ENCODE measurements around the gene PDGFD. TPM values are rescaled to one million over a fixed set of nuclear protein-coding genes. Genes with fewer than 3 reads are reported as not detected.

PDGFD gene
- total RNA-seq, 1 donor from 2014 or later: 0.96 TPM

DNA sequence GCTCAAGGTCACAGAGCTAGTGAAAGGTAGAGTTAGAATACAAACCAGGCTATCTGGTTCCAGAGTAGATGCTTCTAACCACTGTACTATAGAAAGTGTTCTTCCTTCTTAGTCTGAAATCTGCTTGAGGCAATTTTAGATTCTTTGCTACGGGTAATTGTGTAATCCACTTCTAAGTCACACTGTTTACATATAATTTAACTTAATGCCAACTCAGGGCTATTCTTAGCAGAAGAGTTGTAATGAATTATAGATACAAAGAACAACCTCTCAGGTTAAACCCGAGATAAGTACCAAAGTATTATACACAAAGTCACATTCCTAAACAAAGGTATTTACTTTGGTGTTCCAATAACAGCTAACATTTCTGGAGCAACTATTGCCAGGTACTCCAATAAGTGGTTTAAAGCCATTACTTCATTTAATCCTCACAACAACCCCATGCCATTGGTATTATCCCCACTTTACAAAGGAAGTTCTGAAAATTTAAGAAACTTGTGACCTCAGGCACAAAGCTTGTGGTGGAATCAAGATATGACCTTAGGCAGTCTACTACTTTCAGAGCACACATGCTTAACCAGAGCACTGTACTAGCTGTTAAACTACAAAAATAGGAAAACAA is 158.6 kb downstream of the PDGFD start:
- ATAC-seq: no peak

DNA sequence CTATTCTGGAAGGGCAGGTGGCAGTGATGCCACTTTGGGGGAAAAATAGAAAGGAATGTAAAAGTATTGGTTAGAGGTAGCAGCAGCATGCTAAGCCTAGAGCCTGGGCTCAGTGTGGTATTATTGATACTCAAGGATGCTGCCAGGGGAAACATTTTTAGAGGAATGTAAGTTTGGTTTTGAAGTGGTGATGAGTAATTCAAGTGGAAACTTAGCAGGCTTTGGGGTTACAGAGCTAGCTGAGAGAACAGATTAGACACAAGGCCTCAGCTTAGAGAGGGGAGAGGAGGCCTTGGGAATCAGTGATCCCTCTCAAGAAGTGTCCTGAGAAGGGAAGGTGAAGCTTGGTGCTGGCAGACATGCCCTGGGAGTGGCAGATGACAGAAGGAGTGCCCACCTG is 160.5 kb downstream of the PDGFD start:
- DNase-seq (ENCODE audit: low spot score): no peak
- no peak for ATAC-seq

More for the DNA sequence above, 158.6 kb downstream of the PDGFD start:
- no peak for DNase-seq (ENCODE audit: low spot score)

- ATAC-seq (no peak), DNase-seq (ENCODE audit: low spot score) (no peak)
Observed at GRCh38 chr11:104001561-104002056, 162.3 kb downstream of the PDGFD start.

- ATAC-seq: no peak
Observed at GRCh38 chr11:104000798-104001197, 163.1 kb downstream of the PDGFD start.

GRCh38 chr11:103998826-103999508 is 165.0 kb downstream of the PDGFD start:
- ATAC-seq: no peak
- no peak for DNase-seq (ENCODE audit: low spot score)

More at GRCh38 chr11:104000798-104001197, 163.1 kb downstream of the PDGFD start:
- DNase-seq (ENCODE audit: low spot score): no peak

DNA sequence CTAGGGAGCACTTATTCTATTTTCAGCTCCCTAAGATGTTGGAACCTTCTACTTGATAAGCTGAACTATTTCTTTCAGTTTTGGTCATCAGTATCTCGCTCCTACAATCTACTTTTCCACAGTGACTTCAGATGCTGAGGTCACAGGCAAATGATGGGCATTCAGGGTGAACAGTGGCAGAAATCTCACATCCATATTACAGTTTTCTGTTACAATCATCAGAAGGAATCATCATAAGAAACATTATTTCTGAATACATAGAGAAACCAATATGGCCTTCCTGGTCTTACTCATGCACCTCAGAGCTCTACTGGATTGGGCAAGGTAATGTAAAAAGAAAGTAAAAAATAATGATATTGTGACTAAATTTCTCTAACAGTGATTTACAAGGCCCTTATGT is 166.9 kb downstream of the PDGFD start:
- no peak for DNase-seq (ENCODE audit: low spot score)
- ATAC-seq: no peak

DNA sequence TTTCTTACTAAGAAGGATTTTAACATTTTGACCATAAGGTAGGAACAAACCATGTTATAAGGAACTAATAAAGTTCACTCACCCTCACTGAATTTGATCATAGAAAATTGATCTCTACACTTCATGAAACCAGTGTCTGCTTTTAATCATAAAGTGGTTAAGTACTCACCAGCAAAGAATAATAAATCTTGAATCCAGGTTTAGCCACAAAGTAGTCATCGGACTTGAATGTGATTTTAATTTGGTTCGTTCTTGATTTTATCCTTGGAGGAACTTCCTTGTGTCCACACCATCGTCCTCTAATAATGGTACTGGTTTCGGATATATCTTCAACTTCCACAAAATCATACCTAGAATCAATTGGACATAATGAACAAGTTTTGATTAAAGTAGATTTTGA is 168.1 kb downstream of the PDGFD start:
- ATAC-seq: no peak
- no peak for DNase-seq (ENCODE audit: low spot score)

GRCh38 chr11:103994518-103994917 is 169.4 kb downstream of the PDGFD start:
- ATAC-seq: no peak
- no peak for DNase-seq (ENCODE audit: low spot score)

- DNase-seq (ENCODE audit: low spot score) (no peak), ATAC-seq (no peak)
Observed at GRCh38 chr11:103994094-103994493, 169.9 kb downstream of the PDGFD start.

GRCh38 chr11:103993507-103993906 is 170.4 kb downstream of the PDGFD start:
- DNase-seq (ENCODE audit: low spot score) (no peak), ATAC-seq (no peak)

DNA sequence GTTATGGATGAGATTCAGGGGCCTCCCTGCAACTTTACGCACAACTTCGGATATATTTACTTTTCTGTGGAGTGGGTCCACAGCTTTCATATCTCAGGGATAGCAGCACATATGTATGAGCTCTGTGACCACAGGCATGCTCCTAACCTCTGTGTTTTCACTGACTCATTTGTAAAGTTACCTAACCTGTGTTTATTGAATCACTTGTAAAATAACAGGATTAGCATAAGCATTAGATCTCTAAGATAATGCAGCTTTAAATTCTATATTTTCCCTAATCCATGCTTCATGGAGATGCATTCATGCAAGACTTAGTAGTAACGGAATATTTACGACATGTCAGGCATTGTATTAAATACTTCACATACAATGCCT is 175.4 kb downstream of the PDGFD start:
- no peak for ATAC-seq

GRCh38 chr11:103987629-103988594 is 176.0 kb downstream of the PDGFD start:
- no peak for DNase-seq (ENCODE audit: low spot score)

More for the DNA sequence above, 175.4 kb downstream of the PDGFD start:
- no peak for DNase-seq (ENCODE audit: low spot score)

DNA sequence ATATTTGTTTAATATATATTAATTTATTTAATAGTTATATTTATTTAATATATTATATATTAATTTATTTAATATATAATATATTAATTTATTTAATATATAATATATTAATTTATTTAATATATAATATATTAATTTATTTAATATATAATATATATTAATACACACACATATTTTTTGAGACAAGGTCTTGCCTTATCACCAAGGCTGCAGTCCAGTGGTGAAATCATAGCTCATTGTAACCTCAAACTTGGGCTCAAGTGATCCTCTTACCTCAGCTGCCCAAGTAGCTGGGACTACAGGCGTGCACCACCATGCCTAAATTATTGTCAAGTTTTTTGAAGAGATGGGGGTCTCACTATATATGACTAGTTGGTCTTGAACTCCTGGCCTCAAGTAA is 178.9 kb downstream of the PDGFD start:
- DNase-seq (ENCODE audit: low spot score): no peak
- ATAC-seq: no peak

More at GRCh38 chr11:103987629-103988594, 176.0 kb downstream of the PDGFD start:
- no peak for ATAC-seq

GRCh38 chr11:103980108-103980507 is 183.8 kb downstream of the PDGFD start:
- DNase-seq (ENCODE audit: low spot score) (no peak), ATAC-seq (no peak)

DNA sequence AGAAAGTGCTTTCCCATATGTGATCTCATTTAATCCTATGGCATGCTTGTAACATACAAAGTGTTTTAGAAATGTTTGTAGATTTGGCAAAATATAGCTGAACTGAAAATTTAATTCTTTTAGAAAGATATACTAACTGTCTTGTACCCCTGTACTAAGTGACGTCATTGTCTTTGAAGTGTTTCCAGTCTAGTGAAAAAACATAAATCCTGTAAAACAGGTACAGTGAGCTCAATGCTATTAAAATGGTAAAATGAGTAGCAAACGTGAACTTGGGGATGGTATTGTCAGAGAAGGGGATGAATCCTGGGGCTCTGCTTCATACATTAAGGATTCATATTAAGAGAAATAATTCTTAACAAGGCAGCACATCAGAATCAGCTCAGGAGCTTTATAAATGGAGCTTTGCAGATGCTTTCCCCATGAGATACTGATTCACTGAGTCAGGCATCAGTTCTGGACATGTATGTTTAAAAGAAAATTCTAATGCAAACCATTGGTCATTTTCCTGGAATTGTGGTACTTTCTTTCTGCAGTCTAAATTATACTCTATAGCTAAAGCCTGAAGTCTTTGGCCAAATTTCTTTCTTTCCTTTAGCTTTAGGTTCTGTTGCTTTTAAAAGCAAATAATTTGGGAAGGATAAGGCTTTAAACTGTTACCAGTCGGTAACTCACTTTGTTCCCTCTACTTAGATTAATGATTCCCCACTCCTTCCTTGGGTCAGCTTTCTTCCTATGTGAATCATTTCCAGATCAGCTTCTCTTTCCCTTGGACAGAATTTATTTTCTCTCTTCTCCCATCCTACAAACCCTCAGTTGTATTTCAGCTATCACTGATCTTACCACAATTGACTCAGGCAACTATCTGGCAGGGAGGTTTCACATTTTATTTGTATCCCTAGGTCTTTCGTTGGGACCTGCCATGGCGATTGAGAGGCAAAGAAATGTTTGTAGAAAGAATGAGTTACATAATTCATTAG is 185.0 kb downstream of the PDGFD start:
- ATAC-seq (no peak), DNase-seq (ENCODE audit: low spot score) (no peak)

GRCh38 chr11:103972013-103972412 is 191.9 kb downstream of the PDGFD start:
- DNase-seq (ENCODE audit: low spot score) (no peak), ATAC-seq (no peak)

GRCh38 chr11:103970701-103971249 is 193.2 kb downstream of the PDGFD start:
- ATAC-seq (no peak), DNase-seq (ENCODE audit: low spot score) (no peak)

GRCh38 chr11:103968685-103969084 is 195.3 kb downstream of the PDGFD start:
- ATAC-seq (no peak), DNase-seq (ENCODE audit: low spot score) (no peak)

DNA sequence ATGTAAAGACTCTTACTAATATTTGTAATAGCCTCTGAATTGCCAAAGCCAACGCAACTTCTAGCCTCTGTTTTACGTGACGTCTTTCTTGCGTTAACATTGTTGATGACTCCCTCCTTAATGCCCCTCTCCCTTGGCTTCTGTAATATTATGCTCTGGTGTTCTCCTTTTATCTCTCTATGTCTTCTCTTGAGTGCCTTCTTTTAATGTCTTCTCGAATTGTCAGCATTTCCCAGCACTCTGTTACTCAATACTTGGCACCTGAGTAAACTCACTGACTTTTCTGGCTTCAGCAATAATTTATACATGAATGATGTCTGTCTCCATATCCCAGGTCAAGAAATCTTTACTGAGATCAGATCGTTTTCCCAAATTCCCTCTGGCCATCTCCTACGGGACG is 196.0 kb downstream of the PDGFD start:
- DNase-seq (ENCODE audit: low spot score): no peak
- no peak for ATAC-seq

GRCh38 chr11:103964390-103964789 is 199.6 kb downstream of the PDGFD start:
- ATAC-seq (no peak), DNase-seq (ENCODE audit: low spot score) (no peak)
